ENCODE data around the gene LRRC2.

The LRRC2 gene

DNA sequence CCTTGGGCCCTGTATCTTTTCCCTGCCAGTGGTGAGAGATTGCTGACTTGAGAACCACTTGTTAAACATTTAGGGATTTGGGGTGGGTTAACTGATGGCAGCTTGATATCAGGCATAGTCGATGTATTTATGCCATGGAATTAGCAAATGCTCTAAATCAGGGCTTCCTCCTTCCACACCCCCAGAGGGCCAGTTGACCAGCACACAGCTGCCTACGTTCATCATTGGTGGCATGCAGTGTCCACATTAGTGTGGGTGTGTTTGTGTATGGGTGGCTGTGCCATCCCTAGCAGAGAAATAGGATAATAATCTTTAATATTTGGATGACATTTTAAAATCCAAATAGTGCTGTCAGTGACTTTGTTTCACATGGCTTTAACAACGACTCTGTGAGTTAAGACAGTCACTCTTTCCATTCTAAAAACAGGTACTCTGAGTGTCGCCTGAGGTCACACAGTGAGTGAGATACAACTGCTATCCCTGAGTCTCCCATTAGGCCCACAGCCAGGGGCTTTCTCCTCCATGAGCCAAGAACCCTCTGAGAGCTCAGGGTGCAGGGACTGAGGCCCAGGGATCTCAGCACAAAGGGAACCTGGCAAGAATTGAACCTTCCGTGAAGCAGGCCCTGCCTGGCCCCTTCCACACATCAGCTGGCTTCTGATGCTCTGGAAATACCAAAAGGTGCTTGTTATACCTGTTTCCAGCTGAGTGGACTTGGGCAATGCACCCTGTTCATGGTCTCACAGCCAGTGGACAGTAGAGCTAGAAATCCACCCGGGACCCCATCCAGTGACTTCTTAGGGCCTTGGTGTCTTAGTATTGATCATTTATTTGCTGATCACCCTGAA, 97.1 kb downstream of the LRRC2 start:
- H3K27me3 ChIP-seq (replicated peaks in 2 of 5; ENCODE audit: control insufficient read depth in 4 of 5, insufficient read depth in 5 of 5, low read length in 4 of 5), result peaks cover 4 to 27% (median 16%) of the 10 kb centered on the region in 5 experiments
- WGBS (ENCODE audit: insufficient coverage), result 94% methylated on average over 5 of the region's 6 CpGs

GRCh38 chr3:46467562-46467961, 98.5 kb downstream of the LRRC2 start:
- Histone ChIP-seq H3K27ac (ENCODE audit: insufficient read depth in 1 of 2, low read depth in 1 of 2, low read length in 2 of 2, poor library complexity in 1 of 2, severe bottlenecking in 2 of 2) (no peak overlapping the region), H3K27me3 (replicated peaks in 2 of 5; ENCODE audit: control insufficient read depth in 4 of 5, insufficient read depth in 5 of 5, low read length in 4 of 5) (peaks cover 4 to 42% (median 30%) of the 10 kb centered on the region in 5 experiments), H3K4me1 (ENCODE audit: control extremely low read depth in 1 of 4, control insufficient read depth in 4 of 4, insufficient read depth in 4 of 4, low read length in 3 of 4) (peaks cover 0 to 8% (median 7%) of the 10 kb centered on the region in 4 experiments), H3K4me3 (ENCODE audit: control insufficient read depth in 1 of 7, extremely low read depth in 1 of 7, insufficient read depth in 4 of 7, low read depth in 2 of 7, low read length in 6 of 7) (no peak overlapping the region), H3K9me3 (ENCODE audit: control extremely low read depth in 1 of 5, control insufficient read depth in 4 of 5, insufficient read depth in 2 of 5, low read depth in 1 of 5, low read length in 4 of 5) (no peaks in the 10 kb centered on the region), H3K36me3 (ENCODE audit: control insufficient read depth in 4 of 4, insufficient read depth in 4 of 4, low read length in 3 of 4) (no peaks in the 10 kb centered on the region)
- ChIA-PET CTCF (no interaction called here), POLR2A (no interaction called here)
- no peak for DNase-seq
- 93% methylated on average over 3 of the region's 4 CpGs for WGBS (ENCODE audit: insufficient coverage)

More for the DNA sequence above, 97.1 kb downstream of the LRRC2 start:
- peaks cover 0 to 8% (median 7%) of the 10 kb centered on the region in 4 experiments for H3K4me1 ChIP-seq (ENCODE audit: control extremely low read depth in 1 of 4, control insufficient read depth in 4 of 4, insufficient read depth in 4 of 4, low read length in 3 of 4)
- H3K9me3 ChIP-seq (ENCODE audit: control extremely low read depth in 1 of 5, control insufficient read depth in 4 of 5, insufficient read depth in 2 of 5, low read depth in 1 of 5, low read length in 4 of 5), result no peaks in the 10 kb centered on the region
- no peak overlapping the region for H3K27ac ChIP-seq (ENCODE audit: insufficient read depth in 1 of 2, low read depth in 1 of 2, low read length in 2 of 2, poor library complexity in 1 of 2, severe bottlenecking in 2 of 2)
- POLR2A ChIA-PET, result no interaction called here
- no peak for DNase-seq
- H3K36me3 ChIP-seq (ENCODE audit: control insufficient read depth in 4 of 4, insufficient read depth in 4 of 4, low read length in 3 of 4), result no peaks in the 10 kb centered on the region
- no peak overlapping the region for H3K4me3 ChIP-seq (ENCODE audit: control insufficient read depth in 1 of 7, extremely low read depth in 1 of 7, insufficient read depth in 4 of 7, low read depth in 2 of 7, low read length in 6 of 7)
- CTCF ChIA-PET, result interaction anchor here (1.2 to 1.9 kb wide), 2 partner anchors 11 to 19 kb away, joined by 4 to 6 read pairs; no protein-coding TSS in a partner anchor

DNA sequence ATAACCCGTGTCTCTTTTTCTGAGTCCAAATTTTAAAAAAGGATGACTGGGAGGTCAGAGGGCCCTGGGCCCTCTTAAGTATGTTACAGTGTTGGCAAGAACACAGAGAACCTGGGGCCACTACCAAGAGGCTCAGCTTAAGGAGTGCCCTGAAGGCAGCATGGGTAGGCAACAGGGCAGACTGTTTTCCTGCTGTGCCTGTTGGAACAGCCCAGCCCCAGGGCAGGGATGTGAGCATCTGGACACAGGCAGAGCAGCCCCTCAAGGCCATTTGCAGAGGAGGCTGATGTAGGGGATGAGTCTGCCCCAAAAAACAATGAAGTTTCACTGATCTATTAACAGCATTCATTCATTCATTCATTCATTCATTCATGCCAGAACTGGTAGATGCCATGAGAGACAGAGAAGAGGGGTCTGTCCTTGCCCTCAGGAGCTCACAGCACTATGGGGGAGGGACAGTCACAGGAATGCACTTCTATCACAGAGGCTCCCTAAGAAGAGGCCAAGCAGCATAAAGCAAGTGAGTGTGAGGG, 99.2 kb downstream of the LRRC2 start:
- Histone ChIP-seq H3K9me3 (ENCODE audit: control extremely low read depth in 1 of 5, control insufficient read depth in 4 of 5, insufficient read depth in 2 of 5, low read depth in 1 of 5, low read length in 4 of 5) (no peaks in the 10 kb centered on the region), H3K36me3 (ENCODE audit: control insufficient read depth in 4 of 4, insufficient read depth in 4 of 4, low read length in 3 of 4) (no peaks in the 10 kb centered on the region), H3K4me1 (ENCODE audit: control extremely low read depth in 1 of 4, control insufficient read depth in 4 of 4, insufficient read depth in 4 of 4, low read length in 3 of 4) (peaks cover 0 to 8% (median 7%) of the 10 kb centered on the region in 4 experiments), H3K27ac (ENCODE audit: insufficient read depth in 1 of 2, low read depth in 1 of 2, low read length in 2 of 2, poor library complexity in 1 of 2, severe bottlenecking in 2 of 2) (no peak overlapping the region), H3K27me3 (replicated peaks in 2 of 5; ENCODE audit: control insufficient read depth in 4 of 5, insufficient read depth in 5 of 5, low read length in 4 of 5) (peaks cover 4 to 43% (median 32%) of the 10 kb centered on the region in 5 experiments), H3K4me3 (ENCODE audit: control insufficient read depth in 1 of 7, extremely low read depth in 1 of 7, insufficient read depth in 4 of 7, low read depth in 2 of 7, low read length in 6 of 7) (no peak overlapping the region)
- ChIA-PET CTCF (no interaction called here), POLR2A (no interaction called here)
- no peak for DNase-seq
- WGBS (ENCODE audit: insufficient coverage), result 83% methylated on average over 1 of the region's 1 CpG

GRCh38 chr3:46466273-46466672, 99.8 kb downstream of the LRRC2 start:
- ChIA-PET CTCF (no interaction called here), POLR2A (no interaction called here)
- no peak for DNase-seq
- no peaks in the 10 kb centered on the region for H3K9me3 ChIP-seq (ENCODE audit: control extremely low read depth in 1 of 5, control insufficient read depth in 4 of 5, insufficient read depth in 2 of 5, low read depth in 1 of 5, low read length in 4 of 5)
- no peak overlapping the region for H3K27ac ChIP-seq (ENCODE audit: insufficient read depth in 1 of 2, low read depth in 1 of 2, low read length in 2 of 2, poor library complexity in 1 of 2, severe bottlenecking in 2 of 2)
- no peak overlapping the region for H3K4me3 ChIP-seq (ENCODE audit: control insufficient read depth in 1 of 7, extremely low read depth in 1 of 7, insufficient read depth in 4 of 7, low read depth in 2 of 7, low read length in 6 of 7)
- H3K27me3 ChIP-seq (replicated peaks in 2 of 5; ENCODE audit: control insufficient read depth in 4 of 5, insufficient read depth in 5 of 5, low read length in 4 of 5), result peaks cover 4 to 43% (median 32%) of the 10 kb centered on the region in 5 experiments
- no peaks in the 10 kb centered on the region for H3K36me3 ChIP-seq (ENCODE audit: control insufficient read depth in 4 of 4, insufficient read depth in 4 of 4, low read length in 3 of 4)
- H3K4me1 ChIP-seq (ENCODE audit: control extremely low read depth in 1 of 4, control insufficient read depth in 4 of 4, insufficient read depth in 4 of 4, low read length in 3 of 4), result peaks cover 0 to 8% (median 7%) of the 10 kb centered on the region in 4 experiments

Measured in common myeloid progenitor, CD34-positive (primary cell).